NCI-H128 (cell line): Measurements from ENCODE around the gene WDR26.
"Not testable (repeated sequence)": the region's sequence is repeated elsewhere in the genome, so short reads cannot be mapped to it uniquely, and the experiment has no call there.

Experiments used
- DNase-seq: peaks from one replicate; lab custom pipeline; 2025; ENCODE audit not compliant: unreplicated experiment; lab: John Stamatoyannopoulos, UW

Gene WDR26

DNA sequence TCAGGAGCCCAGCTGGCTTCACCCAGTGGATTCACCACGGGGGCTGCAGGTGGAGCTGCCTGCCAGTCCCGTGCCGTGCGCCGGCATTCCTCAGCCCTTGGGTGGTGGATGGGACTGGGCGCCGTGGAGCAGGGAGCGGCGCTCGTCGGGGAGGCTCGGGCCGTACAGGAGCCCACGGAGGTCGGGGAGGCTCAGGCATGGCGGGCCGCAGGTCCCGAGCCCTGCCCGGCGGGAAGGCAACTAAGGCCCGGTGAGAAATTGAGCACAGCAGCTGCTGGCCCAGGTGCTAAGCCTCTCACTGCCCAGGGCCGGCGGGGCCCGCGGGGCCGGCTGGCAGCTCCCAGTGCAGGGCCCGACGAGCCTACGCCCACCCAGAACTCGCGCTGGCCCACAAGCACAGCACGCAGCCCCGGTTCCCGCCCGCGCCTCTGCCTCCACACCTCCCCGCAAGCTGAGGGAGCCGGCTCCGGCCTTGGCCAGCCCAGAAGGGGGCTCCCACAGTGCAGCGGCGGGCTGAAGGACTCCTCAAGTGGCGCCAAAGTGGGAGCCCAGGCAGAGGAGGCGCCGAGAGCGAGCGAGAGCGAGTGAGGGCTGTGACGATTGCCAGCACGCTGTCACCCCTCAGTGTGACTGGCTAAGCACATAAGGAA lies 82.0 kb downstream of the WDR26 start:
- DNase-seq = not testable (repeated sequence)

GRCh38 chr1:224349716-224350115 lies 84.9 kb downstream of the WDR26 start:
- DNase-seq = not testable (repeated sequence)

DNA sequence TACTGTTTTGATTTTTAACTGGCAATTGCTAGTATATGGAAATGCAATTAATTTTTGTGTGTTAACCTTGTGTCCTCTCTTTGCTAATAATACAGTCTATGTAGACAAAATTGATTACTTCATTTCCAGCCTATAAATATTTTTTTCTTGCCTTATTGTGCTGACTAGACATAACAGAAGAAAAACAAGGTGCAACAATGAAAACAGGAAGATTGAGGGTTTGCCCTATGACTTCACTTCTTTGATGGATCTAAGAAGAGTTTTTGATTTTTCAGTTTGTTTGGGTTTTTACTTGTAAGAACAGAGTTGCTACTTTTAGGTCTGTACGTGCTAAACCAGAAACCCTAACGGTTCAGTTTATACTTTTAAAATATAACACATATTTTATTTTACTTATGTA lies 86.5 kb downstream of the WDR26 start:
- no peak for DNase-seq

DNA sequence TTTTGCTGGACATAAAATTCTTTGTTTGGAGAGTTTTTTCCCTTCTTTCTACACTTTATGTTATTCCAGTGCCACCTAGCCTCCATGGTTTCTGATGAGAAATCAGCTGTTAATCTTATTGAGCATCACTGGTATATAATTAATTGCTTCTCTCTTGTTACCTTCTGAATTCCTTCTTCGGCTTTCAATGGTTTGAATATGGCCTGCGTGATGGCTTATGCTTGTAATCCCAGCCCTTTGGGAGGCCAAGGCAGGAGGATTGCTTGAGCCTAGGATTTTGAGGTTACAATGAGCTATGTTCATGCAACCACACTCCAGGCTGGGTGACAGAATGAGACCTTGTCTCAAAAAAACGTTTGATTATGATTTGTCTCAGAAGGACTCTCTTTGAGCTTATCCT lies 90.9 kb downstream of the WDR26 start:
- DNase-seq = no peak

GRCh38 chr1:224340453-224341384 lies 93.9 kb downstream of the WDR26 start:
- not testable (repeated sequence) for DNase-seq

GRCh38 chr1:224339442-224340033 lies 95.1 kb downstream of the WDR26 start:
- no peak for DNase-seq

DNA sequence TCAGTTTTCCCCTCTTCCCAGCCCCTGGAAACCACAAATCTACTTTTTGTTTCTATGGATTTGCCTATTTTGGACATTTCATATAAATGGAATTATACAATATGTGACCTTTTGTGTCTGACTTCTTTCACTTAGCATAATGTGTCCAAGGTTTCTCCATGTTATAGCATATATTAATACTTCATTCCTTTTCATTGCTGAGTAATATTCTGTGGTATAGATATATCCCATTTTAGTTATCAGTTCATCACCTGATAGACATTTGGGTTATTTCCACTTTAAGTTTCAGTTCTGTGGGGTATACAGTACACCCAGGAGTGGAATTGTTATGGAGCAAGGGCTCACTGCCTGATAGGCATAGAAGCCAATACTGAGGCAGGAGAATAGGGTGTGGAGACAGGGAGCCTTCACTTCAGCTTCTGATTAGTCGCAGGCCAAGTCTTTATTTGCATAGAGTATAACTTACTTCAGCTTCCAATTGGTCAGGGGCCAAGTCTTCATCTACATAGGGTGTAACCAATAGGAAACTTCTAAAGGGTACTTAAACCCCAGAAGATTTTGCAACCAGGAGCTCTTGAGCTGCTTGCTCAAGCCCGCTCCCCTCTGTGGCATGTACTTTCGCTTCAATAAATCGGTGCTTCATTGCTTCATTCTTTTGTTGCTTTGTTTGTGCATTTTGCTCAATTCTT lies 96.3 kb downstream of the WDR26 start:
- DNase-seq = no peak
